HFFc6 (cell line): ENCODE data around the gene EPHB1. TPM values are rescaled to one million over a fixed set of nuclear protein-coding genes. Genes with fewer than 3 reads are reported as not detected.

Experiments
- DNase-seq: peaks from one replicate; pipeline ENCODE4 v3.0.0-alpha.2; 2018
- H3K27ac Mint-ChIP-seq: 2 replicates; pipeline ENCODE4 v1.8.0; 2020; ENCODE audit warnings: mild to moderate bottlenecking, mixed read lengths
- H3K27me3 Mint-ChIP-seq: 2 replicates; pipeline ENCODE4 v1.8.0; 2021; ENCODE audit warnings: mild to moderate bottlenecking, moderate library complexity, mixed read lengths; ENCODE audit not compliant: insufficient read depth
- H3K36me3 Mint-ChIP-seq: 2 replicates; pipeline ENCODE4 v1.8.0; 2021; ENCODE audit warnings: low read depth, mixed read lengths
- H3K4me1 Mint-ChIP-seq: 2 replicates; pipeline ENCODE4 v1.8.0; 2020; ENCODE audit warnings: low read depth, mixed read lengths
- H3K4me3 Mint-ChIP-seq: 2 replicates; pipeline ENCODE4 v1.8.0; 2020; ENCODE audit warnings: mild to moderate bottlenecking, moderate library complexity, mixed read lengths
- H3K9me3 Mint-ChIP-seq: 2 replicates; pipeline ENCODE4 v1.8.0; 2020; ENCODE audit warnings: mild to moderate bottlenecking, mixed read lengths
- CTCF ChIP-seq: fragments of 200-600 bp; sonication (generic); IDR thresholded peaks from 2 replicates; pipeline ENCODE4 v1.5.0; 2021; ENCODE audit warnings: antibody characterized with exemption, mild to moderate bottlenecking
- total RNA-seq, 6 experiments: library from RNA; stranded (reverse); fragmentation: NEBNext Ultra II Directional; extraction: Animal tissue kit (Norgen Biotek cat#: 25700); gene quantifications; 2 replicates in 1 of 6; 3 replicates in 5 of 6; pipeline ENCODE4 v1.2.3, GENCODE V29; 2021

The EPHB1 gene
- total RNA-seq, 6 experiments from 2014 or later: 0.88 to 2.6 (median 1.0) TPM

DNA sequence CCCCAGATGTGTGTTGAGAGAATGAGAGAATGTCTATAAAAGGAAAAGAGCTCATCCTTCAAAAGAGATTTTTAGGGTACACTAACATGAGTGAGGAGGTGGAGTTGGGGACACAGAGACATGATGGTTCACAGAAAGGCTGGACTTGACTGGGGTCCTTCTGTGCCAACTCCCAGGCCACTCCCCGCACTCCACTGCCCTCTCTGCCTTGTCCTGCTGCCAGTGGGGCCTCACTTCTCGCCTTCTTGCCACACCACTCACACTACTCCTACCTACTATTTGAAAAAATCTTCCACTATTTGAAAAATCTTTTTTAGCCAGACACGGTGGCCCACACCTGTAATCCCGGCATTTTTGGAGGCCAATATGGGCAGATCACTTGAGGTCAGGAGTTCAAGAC, 298.1 kb downstream of the EPHB1 start:
- Mint-ChIP-seq H3K27me3 (no peaks in the 10 kb centered on the region; the same call in 1 of the 2 replicates), H3K9me3 (peaks cover 14% of the 10 kb centered on the region), H3K27ac (no peak overlapping the region), H3K4me3 (no peak overlapping the region), H3K36me3 (no peaks in the 10 kb centered on the region), H3K4me1 (no peaks in the 10 kb centered on the region)
- no peak for DNase-seq
- no peak for TF ChIP-seq CTCF

DNA sequence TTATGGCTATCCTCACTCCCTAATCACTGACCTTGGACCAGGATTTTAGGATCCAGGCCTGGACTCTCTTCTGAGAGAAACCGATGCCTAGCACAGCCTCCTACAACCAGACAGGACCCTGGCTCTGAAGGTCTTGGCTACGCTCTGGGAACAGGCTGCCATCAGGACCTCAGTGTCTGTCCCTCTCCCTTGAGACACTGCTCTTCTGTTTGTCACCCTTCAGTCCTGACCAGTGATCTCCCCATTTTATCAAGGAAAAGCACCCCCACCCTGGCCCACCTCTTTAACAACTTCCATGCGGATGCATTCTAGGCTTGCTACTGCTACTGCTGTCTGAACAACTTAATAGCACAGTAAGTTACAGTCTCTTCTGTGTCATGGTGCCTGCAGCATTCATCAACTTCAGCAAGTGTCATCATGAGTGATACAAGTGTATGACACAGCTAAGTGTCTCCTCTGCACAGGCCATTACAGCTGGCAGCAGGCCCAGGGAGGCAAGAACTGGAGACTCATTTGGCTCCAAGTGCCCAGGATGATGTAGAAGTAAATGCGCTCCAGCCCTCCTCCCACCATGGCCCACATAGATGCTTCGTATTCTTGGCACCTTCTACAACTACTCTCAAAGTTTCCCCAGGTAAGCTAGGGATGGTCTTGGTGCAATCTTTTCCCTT, 302.4 kb downstream of the EPHB1 start:
- Mint-ChIP-seq H3K4me3 (no peak overlapping the region), H3K27ac (no peak overlapping the region), H3K36me3 (no peaks in the 10 kb centered on the region), H3K9me3 (peaks cover 14% of the 10 kb centered on the region; the same call in 1 of the 2 replicates), H3K4me1 (no peaks in the 10 kb centered on the region), H3K27me3 (no peaks in the 10 kb centered on the region; the same call in none of the 2 replicates)
- no peak for DNase-seq
- no peak for TF ChIP-seq CTCF

DNA sequence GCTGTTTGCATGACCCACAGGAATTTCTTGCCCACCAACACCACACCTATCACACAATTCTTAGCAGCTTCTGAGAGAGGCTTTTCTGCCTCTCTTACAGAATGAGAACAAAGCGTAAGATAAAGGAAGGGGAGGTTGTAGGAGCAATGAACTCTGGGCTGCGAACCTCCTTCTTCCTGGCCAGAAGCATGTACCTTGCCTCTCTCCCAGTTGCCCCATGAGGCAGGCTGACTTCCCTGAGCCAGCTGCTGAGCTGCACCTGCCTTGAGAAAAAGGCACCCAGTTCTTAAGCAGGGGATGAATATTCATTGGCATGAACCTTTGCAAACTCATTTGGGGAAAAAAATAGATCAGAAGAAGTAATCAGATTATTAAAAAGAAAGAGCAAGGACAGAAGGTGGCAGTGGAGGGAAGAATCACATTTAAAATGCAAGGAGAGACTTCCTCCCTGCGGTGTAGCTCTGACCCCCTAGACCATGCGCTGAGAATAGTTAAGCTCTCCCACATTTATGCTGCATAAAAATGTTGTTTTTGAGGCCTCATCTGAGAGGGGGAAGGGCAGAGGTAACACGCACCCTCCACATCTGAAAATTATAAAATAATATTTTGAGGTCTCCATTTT, 304.8 kb downstream of the EPHB1 start:
- no peaks in the 10 kb centered on the region for H3K36me3 Mint-ChIP-seq
- H3K9me3 Mint-ChIP-seq: peaks cover 14% of the 10 kb centered on the region; the same call in 1 of the 2 replicates
- H3K4me1 Mint-ChIP-seq: no peaks in the 10 kb centered on the region
- TF ChIP-seq CTCF: no peak
- no peaks in the 10 kb centered on the region; the same call in none of the 2 replicates for H3K27me3 Mint-ChIP-seq
- no peak for DNase-seq
- no peak overlapping the region for H3K4me3 Mint-ChIP-seq
- no peak overlapping the region for H3K27ac Mint-ChIP-seq

DNA sequence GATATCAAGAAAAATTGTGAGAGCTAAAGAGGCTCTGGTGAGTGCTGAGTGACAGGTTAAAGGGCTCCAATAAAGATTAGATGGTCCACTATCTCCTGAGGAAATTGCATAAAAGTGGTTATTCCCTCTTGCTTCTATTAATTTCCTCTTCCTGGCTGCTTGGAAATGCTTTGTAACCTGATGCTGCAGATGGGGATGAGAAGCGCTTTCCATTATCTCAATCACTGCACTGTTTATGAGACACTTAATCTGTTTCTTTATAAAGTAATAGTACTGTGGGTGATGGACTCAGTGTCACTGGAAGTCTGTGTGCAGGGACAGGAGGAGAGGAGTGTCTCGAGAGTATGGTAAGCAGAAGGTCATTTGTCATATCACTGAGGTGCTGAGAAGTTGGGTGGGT, 305.3 kb downstream of the EPHB1 start:
- no peak overlapping the region for H3K27ac Mint-ChIP-seq
- no peak for TF ChIP-seq CTCF
- no peak for DNase-seq

DNA sequence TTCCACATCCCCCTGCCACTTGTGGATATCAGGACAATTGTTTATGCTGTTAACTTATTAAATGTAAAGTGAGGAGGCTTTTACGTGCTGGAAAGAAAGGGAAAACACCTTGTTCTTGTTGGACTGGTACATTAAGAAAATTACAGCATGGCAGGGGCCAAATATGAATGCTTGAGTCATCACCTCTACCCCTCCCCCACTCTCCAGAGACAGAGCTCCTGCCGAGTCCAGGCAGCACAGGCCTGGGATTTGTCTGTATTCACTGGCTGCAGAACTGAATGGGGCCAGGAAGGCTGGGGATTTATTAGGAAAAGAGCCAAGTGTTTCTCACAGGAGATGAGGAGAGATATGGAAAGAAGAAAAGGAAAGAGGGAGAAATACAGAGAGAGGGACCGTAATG, 308.9 kb downstream of the EPHB1 start:
- DNase-seq: no peak
- Mint-ChIP-seq H3K36me3 (no peaks in the 10 kb centered on the region), H3K9me3 (peaks cover 4% of the 10 kb centered on the region; the same call in 1 of the 2 replicates), H3K4me3 (no peak overlapping the region), H3K27me3 (no peaks in the 10 kb centered on the region; the same call in 1 of the 2 replicates), H3K27ac (no peak overlapping the region), H3K4me1 (no peaks in the 10 kb centered on the region)
- no peak for TF ChIP-seq CTCF

More for the DNA sequence above, 305.3 kb downstream of the EPHB1 start:
- no peaks in the 10 kb centered on the region for H3K36me3 Mint-ChIP-seq
- no peak overlapping the region for H3K4me3 Mint-ChIP-seq
- no peaks in the 10 kb centered on the region; the same call in none of the 2 replicates for H3K27me3 Mint-ChIP-seq
- no peaks in the 10 kb centered on the region for H3K4me1 Mint-ChIP-seq
- peaks cover 10% of the 10 kb centered on the region; the same call in 1 of the 2 replicates for H3K9me3 Mint-ChIP-seq
